CD4-positive, alpha-beta T cell treated with Interferon alpha-2 for 1 hour (primary cell): ENCODE results near the gene KATNAL2.
A peak's percentile ranks its signal among the peaks of the same experiment; 100 is the strongest.
"Not testable (repeated sequence)": the region's sequence is repeated elsewhere in the genome, so short reads cannot be mapped to it uniquely, and the experiment has no call there.

Experiments used
- DNase-seq, 2 donors: peaks; one replicate each; pipeline ENCODE4 v3.0.0-alpha.2; 2020 to 2022

Gene KATNAL2

GRCh38 chr18:47034591-47034990 is 117.2 kb downstream of the KATNAL2 start:
- not testable (repeated sequence) for DNase-seq

- DNase-seq = no peak
Measured at GRCh38 chr18:47035156-47035671, 117.8 kb downstream of the KATNAL2 start, which contains the start of gene ELOA2. TSS of gene ELOA2 (minus strand) at chr18:47035621. CDS start at chr18:47035264, 357 bp downstream.

DNA sequence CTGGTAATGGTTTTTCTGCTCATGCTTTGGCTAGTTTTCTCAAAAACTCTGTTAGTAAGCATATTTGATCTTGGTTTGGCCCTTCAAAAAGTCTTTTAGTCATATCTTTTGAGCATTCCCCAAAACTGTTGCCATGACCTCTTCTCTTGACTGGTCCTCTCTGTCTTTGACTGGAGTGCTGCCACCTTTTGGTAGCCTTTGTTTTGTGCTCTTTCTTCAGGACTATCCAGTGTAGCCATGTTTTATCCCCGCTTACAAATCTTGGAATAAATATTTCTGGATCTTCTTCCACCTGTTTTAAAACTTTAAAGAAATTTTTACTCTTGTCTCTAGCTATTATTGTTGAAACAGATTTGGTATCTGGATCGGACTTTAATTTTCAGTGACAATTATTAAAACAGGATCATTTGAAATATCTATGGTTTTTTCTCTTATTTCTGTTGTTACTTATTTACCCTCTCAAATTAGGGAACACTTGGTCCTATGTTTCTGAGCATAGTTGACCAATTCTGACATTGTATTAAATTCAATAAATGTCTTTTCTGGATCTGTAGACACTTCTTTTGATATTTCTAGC is 119.0 kb downstream of the KATNAL2 start:
- DNase-seq = no peak

- DNase-seq = no peak
Measured at GRCh38 chr18:47036927-47037578, 119.7 kb downstream of the KATNAL2 start.

DNA sequence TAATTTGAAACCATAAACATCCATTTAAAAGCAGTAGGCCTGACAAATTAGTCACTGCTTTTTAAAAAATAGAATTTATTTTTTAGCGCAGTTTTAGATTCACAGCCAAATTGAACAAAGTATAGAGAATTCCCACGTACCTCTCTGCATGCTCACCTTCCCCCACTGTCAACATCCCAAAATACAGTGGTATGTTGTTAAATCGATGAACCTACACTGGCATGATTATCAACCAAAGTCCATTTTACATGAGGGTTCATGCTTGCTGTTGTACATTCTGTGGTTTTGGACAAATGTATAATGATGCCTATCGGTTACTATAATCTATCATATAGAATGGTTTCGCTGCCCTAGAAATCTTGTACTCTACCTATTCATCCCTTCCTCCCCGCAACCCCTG is 123.6 kb downstream of the KATNAL2 start:
- DNase-seq = no peak

GRCh38 chr18:47050468-47050867 is 133.1 kb downstream of the KATNAL2 start:
- peak in 1 of 2 donors; percentile 29 for DNase-seq

GRCh38 chr18:47054369-47054768 is 137.0 kb downstream of the KATNAL2 start:
- DNase-seq = no peak

GRCh38 chr18:47062471-47062870 is 145.1 kb downstream of the KATNAL2 start:
- no peak for DNase-seq

GRCh38 chr18:47063096-47063495 is 145.7 kb downstream of the KATNAL2 start:
- DNase-seq = no peak

DNA sequence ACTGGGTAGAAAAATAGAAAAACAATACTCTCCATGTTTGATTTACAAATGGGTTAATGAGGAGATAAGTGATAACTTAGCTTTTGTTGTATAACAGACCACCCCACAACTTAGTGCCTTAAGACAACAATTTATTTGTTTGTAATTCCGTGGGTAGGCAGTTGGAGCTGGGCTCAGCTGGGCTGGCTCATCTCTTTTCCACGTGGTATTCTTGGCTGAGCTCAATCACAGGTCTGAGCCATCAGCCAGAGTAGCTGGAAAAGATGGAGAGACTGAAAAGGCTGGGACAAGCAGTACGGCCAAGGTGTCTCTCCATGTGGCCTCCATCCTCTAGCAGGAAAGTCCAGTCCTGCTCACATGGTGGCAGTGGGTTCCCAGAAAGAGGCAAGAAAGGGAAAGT is 150.2 kb downstream of the KATNAL2 start:
- no peak for DNase-seq

GRCh38 chr18:47075098-47075883 is 157.9 kb downstream of the KATNAL2 start:
- DNase-seq = no peak

GRCh38 chr18:47077111-47077510 is 159.7 kb downstream of the KATNAL2 start:
- DNase-seq = no peak

- no peak for DNase-seq
Measured at GRCh38 chr18:47080872-47081271, 163.5 kb downstream of the KATNAL2 start.

- no peak for DNase-seq
Measured at GRCh38 chr18:47081578-47081977, 164.2 kb downstream of the KATNAL2 start.

- DNase-seq = no peak
Measured at GRCh38 chr18:47087676-47088075, 170.3 kb downstream of the KATNAL2 start.

DNA sequence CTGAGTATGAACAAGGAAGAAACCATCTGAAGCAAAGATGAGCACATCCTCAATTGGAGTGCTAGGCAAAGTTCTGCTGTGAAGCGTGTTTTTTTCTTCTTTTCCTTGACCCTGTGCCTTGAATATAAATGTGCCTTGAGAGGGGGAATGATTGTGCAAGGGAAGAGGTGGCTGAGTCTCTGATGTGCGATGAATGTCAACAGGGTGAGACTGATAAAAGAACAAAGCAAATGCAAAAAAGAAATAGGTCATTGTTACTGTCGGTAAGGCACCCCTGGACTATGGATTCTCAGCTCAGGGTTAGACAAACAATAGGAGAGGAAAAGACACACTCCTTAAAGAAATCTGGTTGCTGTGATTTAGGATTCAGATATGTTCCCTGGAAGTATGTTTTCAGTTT is 178.4 kb downstream of the KATNAL2 start:
- DNase-seq = no peak

DNA sequence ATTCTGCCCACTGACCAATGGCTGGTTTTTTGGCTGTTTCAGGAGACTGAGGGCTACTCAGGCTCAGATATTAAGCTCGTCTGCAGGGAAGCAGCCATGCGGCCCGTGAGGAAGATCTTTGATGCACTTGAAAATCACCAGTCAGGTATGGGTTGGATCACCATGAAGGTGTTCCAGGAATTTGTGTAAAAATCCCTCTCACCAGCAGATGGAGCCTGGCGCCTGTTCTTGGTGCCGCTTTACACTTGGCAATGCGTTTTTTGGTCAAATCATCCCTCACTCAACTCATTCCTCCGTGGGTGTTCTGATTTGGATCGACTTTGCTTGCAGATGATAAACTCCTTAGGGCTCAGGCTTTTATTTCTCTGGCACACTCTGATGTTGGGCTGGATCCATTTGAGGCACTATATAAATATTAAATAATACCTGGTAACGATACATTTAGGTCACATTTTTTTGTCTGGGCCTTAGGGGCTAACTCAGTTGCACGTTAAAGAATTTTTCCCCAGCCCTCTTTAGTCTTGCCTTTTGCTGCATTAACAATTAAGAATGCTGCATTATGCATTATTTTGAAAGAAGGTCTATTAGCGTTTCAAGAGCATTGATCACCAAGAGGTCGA is 182.9 kb downstream of the KATNAL2 start:
- peak; percentile 32 to 68 for DNase-seq

DNA sequence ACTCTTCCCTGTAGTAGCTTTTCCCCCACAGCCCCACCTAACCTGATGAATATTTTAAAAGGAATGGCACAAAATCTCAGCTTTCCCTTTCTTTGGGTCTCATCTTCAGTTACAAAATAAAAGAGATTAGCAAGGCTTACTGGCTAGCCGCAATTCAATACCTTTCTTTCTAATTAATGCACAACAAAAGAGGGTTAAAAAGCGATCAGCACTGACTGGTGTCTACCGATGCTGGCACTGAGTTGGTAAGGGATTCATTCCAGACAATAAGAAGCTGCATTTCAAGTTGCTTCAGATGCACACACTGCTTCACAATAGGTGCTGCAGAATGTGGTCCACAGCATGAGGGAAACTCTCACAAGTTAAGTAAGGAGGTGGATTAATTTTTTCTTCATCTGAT is 191.0 kb downstream of the KATNAL2 start:
- DNase-seq = no peak

- no peak for DNase-seq
Measured at GRCh38 chr18:47108998-47109405, 191.6 kb downstream of the KATNAL2 start.

- no peak for DNase-seq
Measured at GRCh38 chr18:47109720-47110119, 192.3 kb downstream of the KATNAL2 start.

- DNase-seq = no peak
Measured at GRCh38 chr18:47110492-47111274, 193.3 kb downstream of the KATNAL2 start.

- DNase-seq = no peak
Measured at GRCh38 chr18:47113796-47114540, 196.6 kb downstream of the KATNAL2 start.
